Measurements from ENCODE around the gene SLC20A1.
"Not testable (repeated sequence)": the region's sequence is repeated elsewhere in the genome, so short reads cannot be mapped to it uniquely, and the experiment has no call there.

Gene SLC20A1

DNA sequence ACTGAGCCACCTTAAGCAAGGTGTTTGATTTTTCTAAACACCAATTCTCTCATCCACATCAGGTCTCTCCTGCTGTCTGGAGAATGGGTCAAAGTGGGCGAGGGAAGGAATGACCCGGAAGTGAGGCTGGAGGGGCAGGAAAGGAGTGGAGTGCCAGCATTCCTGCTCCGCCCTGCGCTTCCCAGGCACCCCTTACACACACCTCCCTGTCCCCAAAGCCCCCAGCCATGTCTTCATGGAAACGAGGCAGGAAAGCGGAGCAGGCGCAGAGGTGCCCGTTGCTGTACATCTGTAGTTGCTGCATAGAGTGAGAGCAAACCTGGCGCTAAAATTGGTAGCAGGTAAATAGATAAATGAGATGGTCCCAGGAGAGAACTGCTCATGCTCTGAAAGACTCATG lies 47.9 kb downstream of the SLC20A1 start:
- Mint-ChIP-seq H3K9me3 (no peaks in the 10 kb centered on the region), H3K4me1 (peaks cover 32% of the 10 kb centered on the region), H3K27ac (no peak overlapping the region), H3K36me3 (ENCODE audit: low read depth) (no peaks in the 10 kb centered on the region), H3K4me3 (no peak overlapping the region), H3K27me3 (no peaks in the 10 kb centered on the region)
- DNase-seq (no peak), ATAC-seq (no peak)

DNA sequence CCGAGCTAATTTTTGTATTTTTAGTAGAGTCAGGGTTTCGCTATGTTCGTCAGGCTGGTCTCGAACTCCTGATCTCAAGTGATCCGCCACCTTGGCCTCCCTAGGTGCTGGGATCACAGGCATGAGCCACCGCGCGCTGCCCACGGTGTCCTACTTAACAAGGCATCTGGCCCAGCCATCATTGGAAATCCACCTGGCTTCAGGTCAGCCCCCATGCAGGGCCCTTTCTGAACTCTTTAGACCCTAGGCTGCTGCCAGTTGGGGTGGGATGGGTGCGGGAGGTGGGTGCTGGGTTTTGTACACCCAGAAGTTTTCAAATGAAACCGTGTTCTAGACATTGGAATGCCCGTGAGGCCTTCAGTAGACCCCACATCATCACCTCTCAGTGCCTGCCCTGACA lies 48.4 kb downstream of the SLC20A1 start:
- no peaks in the 10 kb centered on the region for H3K36me3 Mint-ChIP-seq (ENCODE audit: low read depth)
- H3K9me3 Mint-ChIP-seq, result no peaks in the 10 kb centered on the region
- no peak overlapping the region for H3K4me3 Mint-ChIP-seq
- H3K27me3 Mint-ChIP-seq, result peaks cover 3% of the 10 kb centered on the region
- no peak overlapping the region for H3K27ac Mint-ChIP-seq
- DNase-seq (no peak), ATAC-seq (no peak)
- H3K4me1 Mint-ChIP-seq, result peaks cover 32% of the 10 kb centered on the region

DNA sequence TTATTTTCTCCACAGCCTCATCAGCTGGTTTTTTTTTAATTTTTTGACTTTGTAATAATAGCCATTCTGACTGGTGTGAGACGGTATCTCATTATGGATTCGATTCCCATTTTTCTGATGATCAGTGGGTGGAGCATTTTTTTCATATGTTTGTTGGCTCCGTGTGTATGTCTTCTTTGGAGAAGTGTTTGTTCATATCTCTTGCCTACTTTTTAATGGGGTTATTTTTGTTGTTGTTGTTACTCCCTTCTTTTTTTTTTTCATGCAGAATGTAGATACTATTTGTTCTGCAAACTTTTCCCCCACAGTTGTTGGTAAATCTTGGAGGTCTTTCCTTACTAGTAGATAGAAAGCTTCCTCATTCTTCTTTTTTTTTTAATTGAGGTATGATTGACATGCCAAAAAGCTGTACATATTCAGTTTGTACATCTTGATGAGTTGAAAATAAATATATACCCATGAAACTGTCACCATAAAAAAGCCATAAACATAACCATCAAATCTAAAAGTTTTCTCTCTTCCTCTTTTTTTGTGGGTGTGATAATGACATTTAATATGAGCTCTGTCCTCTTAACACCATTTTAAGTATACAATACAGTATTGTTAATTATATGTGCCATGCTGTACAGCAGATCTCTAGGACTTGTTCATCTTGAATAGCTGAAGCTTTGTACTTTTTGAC lies 53.2 kb downstream of the SLC20A1 start:
- H3K4me3 Mint-ChIP-seq, result no peak overlapping the region
- H3K27me3 Mint-ChIP-seq, result peaks cover 7% of the 10 kb centered on the region
- DNase-seq (no peak), ATAC-seq (no peak)
- H3K9me3 Mint-ChIP-seq, result no peaks in the 10 kb centered on the region
- no peak overlapping the region for H3K27ac Mint-ChIP-seq
- peaks cover 12% of the 10 kb centered on the region for H3K4me1 Mint-ChIP-seq
- no peaks in the 10 kb centered on the region for H3K36me3 Mint-ChIP-seq (ENCODE audit: low read depth)

DNA sequence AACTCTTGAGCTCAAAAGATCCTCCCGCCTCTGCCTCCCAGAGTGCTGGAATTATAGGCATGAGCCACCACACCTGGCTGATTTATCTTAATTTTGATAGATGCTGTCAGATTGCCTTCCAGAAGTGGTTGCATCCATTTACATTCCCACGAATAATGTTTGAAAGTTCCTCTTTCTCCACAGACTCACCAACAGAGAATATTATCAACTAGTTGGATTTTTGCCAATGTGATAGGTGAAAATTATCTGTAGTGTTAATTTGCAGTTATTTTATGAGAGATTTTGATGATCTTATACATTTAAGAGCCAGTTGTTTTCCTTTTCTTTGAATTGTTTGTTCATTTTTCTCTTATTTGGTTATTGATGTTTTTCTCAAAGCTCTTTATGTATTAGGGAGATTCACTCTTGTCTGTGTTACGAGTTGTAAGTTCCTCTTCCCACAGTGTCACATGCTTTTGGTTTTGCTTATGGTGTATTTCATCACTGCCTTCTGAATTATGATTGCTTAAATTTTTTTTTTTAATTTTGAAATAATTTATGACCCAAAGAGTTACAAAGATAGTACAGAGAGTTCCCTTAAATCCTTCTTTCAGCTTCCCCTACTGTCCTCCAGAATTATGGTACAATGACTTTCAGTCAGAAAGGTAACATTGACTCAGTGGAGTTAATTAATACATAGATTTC lies 54.4 kb downstream of the SLC20A1 start:
- no peaks in the 10 kb centered on the region for H3K9me3 Mint-ChIP-seq
- peaks cover 11% of the 10 kb centered on the region for H3K27me3 Mint-ChIP-seq
- H3K27ac Mint-ChIP-seq, result peak overlapping the region; percentile 23
- ATAC-seq (no peak), DNase-seq (no peak)
- H3K4me3 Mint-ChIP-seq, result no peak overlapping the region
- H3K4me1 Mint-ChIP-seq, result peaks cover 12% of the 10 kb centered on the region
- H3K36me3 Mint-ChIP-seq (ENCODE audit: low read depth), result no peaks in the 10 kb centered on the region

DNA sequence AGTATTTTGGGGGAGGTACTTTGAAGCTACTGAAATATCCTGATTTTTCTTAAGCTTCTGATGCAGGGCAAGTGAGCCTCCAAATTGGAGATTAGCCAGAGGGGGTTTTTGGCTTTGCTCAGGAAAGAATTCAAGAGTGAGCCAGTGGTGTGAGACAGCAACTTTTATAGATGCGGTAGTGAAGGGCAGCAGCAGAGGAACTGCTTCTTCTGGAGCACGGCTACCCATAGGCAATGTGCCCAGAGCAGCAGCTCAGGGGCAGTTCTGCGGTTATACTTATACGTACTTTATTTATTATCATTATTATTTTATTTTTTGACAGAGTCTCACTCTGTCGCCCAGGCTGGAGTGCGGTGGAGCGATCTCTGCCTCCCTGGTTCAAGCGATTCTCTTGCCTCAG lies 55.3 kb downstream of the SLC20A1 start:
- ATAC-seq (no peak), DNase-seq (no peak)
- H3K27ac Mint-ChIP-seq, result no peak overlapping the region
- H3K4me3 Mint-ChIP-seq, result no peak overlapping the region
- no peaks in the 10 kb centered on the region for H3K9me3 Mint-ChIP-seq
- H3K4me1 Mint-ChIP-seq, result peaks cover 20% of the 10 kb centered on the region
- H3K36me3 Mint-ChIP-seq (ENCODE audit: low read depth), result no peaks in the 10 kb centered on the region
- peaks cover 11% of the 10 kb centered on the region for H3K27me3 Mint-ChIP-seq

DNA sequence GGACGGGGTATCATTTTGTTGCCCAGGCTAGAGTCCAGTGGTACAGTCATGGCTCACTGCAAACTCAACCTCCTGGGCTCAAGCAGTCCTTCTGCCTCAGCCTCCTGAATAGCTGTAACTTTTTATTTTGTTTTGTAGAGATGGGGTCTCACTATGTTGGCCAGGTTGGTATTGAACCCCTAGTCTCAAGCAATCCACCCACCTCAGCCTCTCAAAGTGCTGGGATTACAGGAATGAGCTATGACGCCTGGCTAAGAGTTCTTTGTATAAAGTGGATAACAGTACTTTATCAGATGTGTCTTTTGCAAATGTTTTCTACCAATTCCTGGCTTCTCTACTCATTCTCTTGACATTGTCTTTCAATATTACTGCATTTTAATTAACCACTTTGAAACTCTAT lies 57.9 kb downstream of the SLC20A1 start:
- Mint-ChIP-seq H3K36me3 (ENCODE audit: low read depth) (no peaks in the 10 kb centered on the region), H3K27me3 (peaks cover 15% of the 10 kb centered on the region), H3K4me1 (peaks cover 45% of the 10 kb centered on the region), H3K27ac (no peak overlapping the region), H3K4me3 (no peak overlapping the region), H3K9me3 (no peaks in the 10 kb centered on the region)
- DNase-seq (no peak), ATAC-seq (no peak)

DNA sequence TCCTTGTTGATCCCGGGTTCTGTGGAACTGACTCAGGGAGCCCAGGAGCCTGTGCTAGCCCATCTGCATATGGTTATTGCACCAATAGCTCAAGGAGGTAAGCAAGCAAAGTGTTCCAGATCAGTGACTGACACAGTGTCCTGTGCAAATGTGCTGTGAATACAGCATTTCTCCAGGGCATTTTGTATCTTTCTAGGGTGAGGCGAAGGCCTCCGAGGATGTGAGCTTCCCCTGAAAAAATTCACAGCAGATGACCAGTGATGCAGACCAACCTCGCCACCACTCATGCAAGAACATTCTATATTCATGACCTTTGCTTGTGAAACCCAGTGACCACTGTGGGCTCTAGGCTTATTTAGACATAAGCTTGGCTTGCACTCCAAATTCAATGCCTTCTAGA lies 59.8 kb downstream of the SLC20A1 start:
- Mint-ChIP-seq H3K27me3 (peaks cover 8% of the 10 kb centered on the region), H3K27ac (no peak overlapping the region), H3K36me3 (ENCODE audit: low read depth) (no peaks in the 10 kb centered on the region), H3K9me3 (no peaks in the 10 kb centered on the region), H3K4me3 (no peak overlapping the region), H3K4me1 (peaks cover 45% of the 10 kb centered on the region)
- ATAC-seq (no peak), DNase-seq (no peak)

DNA sequence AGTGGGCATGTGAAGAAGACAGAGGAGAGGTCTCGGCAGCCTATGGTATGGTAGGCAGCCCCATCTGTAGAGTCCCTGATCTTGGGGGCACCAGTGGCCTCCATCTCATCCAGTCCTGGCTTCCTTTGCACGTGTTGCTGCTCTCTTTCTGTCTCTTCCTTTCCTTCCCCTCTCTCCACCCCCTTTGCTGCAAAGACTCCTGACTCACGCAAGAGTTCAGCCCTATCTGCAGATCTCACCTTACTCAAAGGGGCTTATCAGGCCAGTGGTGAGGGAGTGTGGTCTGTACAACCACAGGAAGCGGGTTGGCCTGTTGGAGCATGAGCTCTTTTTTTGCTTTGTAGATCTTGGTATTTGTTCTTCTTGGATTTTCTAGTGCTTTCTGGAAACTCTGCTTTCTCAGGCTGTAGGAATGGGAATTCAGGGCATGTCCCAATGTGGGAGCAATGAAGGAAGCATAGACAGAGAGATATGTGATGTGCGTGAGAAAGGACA lies 60.5 kb downstream of the SLC20A1 start:
- Mint-ChIP-seq H3K27ac (peak overlapping the region; percentile 21), H3K4me1 (peaks cover 48% of the 10 kb centered on the region), H3K9me3 (no peaks in the 10 kb centered on the region), H3K27me3 (peaks cover 8% of the 10 kb centered on the region), H3K36me3 (ENCODE audit: low read depth) (no peaks in the 10 kb centered on the region), H3K4me3 (no peak overlapping the region)
- ATAC-seq (peak; percentile 93), DNase-seq (peak; percentile 65)

DNA sequence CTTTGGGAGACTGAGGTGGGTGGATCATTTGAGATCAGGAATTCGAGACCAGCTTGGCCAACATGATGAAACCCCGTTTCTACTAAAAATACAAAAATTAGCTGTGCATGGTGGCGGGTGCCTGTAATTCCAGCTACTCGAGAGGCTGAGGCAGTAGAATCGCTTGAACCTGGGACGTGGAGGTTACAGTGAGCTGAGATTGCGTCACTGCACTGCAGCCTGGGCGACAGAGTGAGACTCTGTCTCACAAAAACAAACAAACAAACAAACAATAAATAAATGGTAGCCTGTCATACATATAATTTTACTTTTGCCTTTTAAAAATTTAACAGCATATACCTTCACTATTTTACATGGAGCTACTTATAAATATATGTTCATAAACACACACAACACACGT lies 61.2 kb downstream of the SLC20A1 start:
- H3K36me3 Mint-ChIP-seq (ENCODE audit: low read depth); H3K27me3 Mint-ChIP-seq; H3K4me3 Mint-ChIP-seq; H3K27ac Mint-ChIP-seq; H3K9me3 Mint-ChIP-seq; ATAC-seq; DNase-seq: not testable (repeated sequence)
- peaks cover 45% of the 10 kb centered on the region for H3K4me1 Mint-ChIP-seq

DNA sequence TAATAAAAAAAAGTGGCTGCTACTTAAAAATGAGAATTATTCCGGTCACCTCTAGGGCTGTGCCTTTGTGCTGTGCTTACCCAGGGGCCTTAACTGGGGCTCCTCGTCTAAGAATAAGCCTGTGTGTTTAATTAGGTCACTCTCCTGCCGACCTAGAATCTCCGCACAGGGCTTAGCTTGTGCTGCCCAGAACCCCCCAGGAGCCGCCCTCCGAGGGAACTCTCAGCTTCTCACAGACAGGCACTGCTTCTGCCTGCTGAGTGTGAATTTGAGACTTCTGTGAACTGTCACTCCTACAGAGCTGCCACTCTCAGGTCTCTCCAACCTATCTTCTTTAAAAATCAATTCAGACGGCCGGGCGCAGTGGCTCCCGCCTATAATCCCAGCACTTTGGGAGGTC lies 63.2 kb downstream of the SLC20A1 start:
- peaks cover 46% of the 10 kb centered on the region for H3K4me1 Mint-ChIP-seq
- H3K36me3 Mint-ChIP-seq (ENCODE audit: low read depth), result no peaks in the 10 kb centered on the region
- DNase-seq, result no peak
- H3K9me3 Mint-ChIP-seq, result no peaks in the 10 kb centered on the region
- no peak for ATAC-seq
- H3K27me3 Mint-ChIP-seq, result peaks cover 11% of the 10 kb centered on the region
- H3K4me3 Mint-ChIP-seq, result no peak overlapping the region
- H3K27ac Mint-ChIP-seq, result no peak overlapping the region

DNA sequence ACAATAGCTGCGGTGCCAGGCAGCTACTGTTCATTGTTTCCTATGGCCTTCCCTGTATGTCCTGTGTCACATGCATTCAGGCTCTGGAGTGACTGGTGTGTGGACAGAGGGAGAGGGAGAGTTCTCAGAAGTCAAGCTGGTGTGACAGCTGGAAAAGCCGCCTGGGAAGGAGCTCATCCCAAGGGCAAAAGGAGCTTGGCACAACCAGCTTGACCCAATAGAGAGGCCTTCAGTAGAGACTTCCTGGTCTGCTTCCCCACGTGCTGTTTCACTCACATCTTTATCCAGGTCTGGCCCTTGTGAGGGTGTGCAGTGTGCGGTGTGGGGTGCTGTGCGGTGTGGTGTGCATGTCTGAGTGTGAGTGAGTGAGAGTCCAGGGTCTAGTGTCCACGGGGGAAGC lies 64.0 kb downstream of the SLC20A1 start:
- DNase-seq, result no peak
- no peaks in the 10 kb centered on the region for H3K9me3 Mint-ChIP-seq
- no peak overlapping the region for H3K4me3 Mint-ChIP-seq
- H3K36me3 Mint-ChIP-seq (ENCODE audit: low read depth), result no peaks in the 10 kb centered on the region
- ATAC-seq, result no peak
- H3K27ac Mint-ChIP-seq, result no peak overlapping the region
- H3K4me1 Mint-ChIP-seq, result peaks cover 46% of the 10 kb centered on the region
- H3K27me3 Mint-ChIP-seq, result peaks cover 8% of the 10 kb centered on the region

DNA sequence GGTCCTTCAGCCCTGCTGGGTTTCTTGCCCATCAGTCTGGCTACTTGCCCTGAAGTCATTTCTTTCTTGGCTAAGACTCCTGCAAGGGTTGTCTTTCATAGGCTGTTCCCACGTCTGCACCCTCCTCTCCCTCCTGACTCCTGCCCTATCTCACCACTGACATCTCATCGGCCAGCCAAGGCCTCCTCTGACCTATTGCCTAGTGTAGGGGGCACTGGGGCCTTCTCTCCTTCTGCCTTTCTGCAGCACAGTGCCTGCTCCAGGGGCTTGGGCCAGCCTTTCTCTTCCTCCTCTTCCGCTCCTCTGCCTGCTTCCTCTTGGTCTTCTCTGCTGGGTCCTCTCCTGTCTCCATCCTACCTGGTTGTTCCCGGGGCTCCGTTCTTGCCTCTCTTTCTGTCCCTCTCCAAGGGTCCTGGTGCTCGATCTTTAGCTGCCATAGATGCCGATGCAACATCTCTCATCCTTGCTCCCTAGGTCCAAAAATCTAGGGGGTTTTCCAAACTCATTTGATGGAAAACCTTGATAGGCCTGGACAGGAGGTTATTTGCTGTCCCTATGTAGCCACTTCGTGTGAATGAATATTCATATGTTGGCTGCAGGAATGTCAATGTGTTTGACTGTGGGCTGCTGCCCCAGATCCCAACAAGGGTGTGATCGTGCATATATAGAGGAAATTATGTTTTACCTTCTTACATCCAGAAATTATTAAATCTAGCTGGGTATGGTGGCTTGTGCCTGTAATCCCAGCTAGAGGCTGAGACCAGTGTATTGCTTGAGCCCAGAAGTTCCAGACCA lies 65.4 kb downstream of the SLC20A1 start:
- Mint-ChIP-seq H3K27ac (no peak overlapping the region), H3K4me1 (peaks cover 38% of the 10 kb centered on the region), H3K9me3 (no peaks in the 10 kb centered on the region), H3K36me3 (ENCODE audit: low read depth) (no peaks in the 10 kb centered on the region), H3K27me3 (peaks cover 7% of the 10 kb centered on the region), H3K4me3 (no peak overlapping the region)
- no peak for ATAC-seq
- DNase-seq, result no peak

DNA sequence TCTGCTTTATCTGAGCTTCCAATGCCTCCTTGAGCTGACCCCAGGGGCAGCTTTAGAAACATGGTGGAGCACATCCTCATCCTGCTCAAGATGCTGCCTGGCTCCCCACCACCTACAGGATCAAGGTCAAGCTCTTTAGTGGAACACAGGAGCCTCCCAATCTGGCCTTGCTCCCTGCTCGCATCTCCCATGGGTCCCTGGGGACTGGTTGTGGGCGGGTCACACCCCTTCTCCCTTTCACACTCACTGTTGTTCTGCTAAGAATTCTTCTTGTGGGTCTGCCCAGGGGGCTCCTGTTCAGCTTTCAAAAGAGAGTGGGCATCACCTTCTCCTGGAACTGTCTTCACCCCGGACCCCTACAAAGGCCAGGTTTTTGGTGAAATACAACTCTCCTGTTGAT lies 66.7 kb downstream of the SLC20A1 start:
- no peaks in the 10 kb centered on the region for H3K36me3 Mint-ChIP-seq (ENCODE audit: low read depth)
- peaks cover 4% of the 10 kb centered on the region for H3K27me3 Mint-ChIP-seq
- H3K27ac Mint-ChIP-seq, result no peak overlapping the region
- peaks cover 25% of the 10 kb centered on the region for H3K4me1 Mint-ChIP-seq
- no peak for DNase-seq
- H3K9me3 Mint-ChIP-seq, result no peaks in the 10 kb centered on the region
- H3K4me3 Mint-ChIP-seq, result no peak overlapping the region
- ATAC-seq, result no peak

DNA sequence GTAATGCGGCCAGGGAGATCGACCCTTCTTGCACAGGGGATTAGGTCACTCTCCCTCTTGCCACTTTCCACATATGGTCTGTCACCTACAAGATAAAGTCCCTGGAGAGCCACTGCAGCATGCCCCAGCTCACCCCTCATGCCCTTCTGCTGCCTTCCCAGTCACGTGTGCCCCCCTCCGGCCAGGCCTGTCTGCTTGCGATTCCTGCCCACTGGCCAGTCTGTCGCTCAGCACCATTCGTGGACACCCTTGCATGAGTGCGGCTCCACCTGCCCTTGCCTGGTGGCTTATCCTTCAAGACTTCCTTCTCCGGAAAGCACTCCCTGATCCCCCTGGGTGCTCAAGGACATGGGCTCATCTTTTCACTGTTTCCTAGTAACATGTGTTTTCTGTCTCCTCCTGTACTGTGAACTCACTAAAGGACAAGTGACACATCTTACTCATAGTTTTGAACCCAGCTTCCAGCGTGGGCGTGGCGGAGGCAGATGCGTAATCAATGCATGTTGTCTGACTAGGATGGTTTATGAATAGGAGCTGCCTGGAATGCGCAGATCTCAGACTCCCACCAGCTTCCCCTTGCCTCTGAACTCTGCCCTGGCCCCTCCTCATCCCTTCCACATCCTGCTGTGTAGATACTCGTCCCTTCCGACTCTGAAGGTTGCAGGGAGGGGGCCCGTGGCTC lies 67.3 kb downstream of the SLC20A1 start:
- DNase-seq (no peak), ATAC-seq (peak; percentile 47)
- no peak overlapping the region for H3K4me3 Mint-ChIP-seq
- H3K4me1 Mint-ChIP-seq, result peaks cover 19% of the 10 kb centered on the region
- H3K9me3 Mint-ChIP-seq, result no peaks in the 10 kb centered on the region
- H3K36me3 Mint-ChIP-seq (ENCODE audit: low read depth), result no peaks in the 10 kb centered on the region
- peaks cover 4% of the 10 kb centered on the region for H3K27me3 Mint-ChIP-seq
- H3K27ac Mint-ChIP-seq, result no peak overlapping the region

Data from activated naive CD8-positive, alpha-beta T cell treated with anti-CD3 and anti-CD28 coated beads, Interleukin-2, amount 50 U/mL, for 24 hours (primary cell).